GM13977 (cell line): Measurements from ENCODE around the gene RBM10.

ENCODE experiments used
- DNase-seq: peaks from one replicate; pipeline ENCODE4 v3.0.0; 2012; ENCODE audit warnings: low spot score
- in situ Hi-C: fragments of 300-500 bp; cut with MboI; formaldehyde crosslinking; loops from one replicate; pipeline ENCODE4 v1.12.0; 2022; ENCODE audit warnings: low sequenced_read_pairs, low pct_unique_long_range_greater_than_20kb, mixed read lengths, inconsistent platforms; ENCODE audit not compliant: unreplicated experiment
- TF ChIP-seq, protein P1 (sequence below): IDR thresholded peaks from 2 replicates; pipeline ENCODE4 v1.5.1; 2012; ENCODE audit warnings: mild to moderate bottlenecking, control low read depth; ENCODE audit not compliant: insufficient read depth; ENCODE audit errors: extremely low read depth, missing control alignments

The RBM10 gene

DNA sequence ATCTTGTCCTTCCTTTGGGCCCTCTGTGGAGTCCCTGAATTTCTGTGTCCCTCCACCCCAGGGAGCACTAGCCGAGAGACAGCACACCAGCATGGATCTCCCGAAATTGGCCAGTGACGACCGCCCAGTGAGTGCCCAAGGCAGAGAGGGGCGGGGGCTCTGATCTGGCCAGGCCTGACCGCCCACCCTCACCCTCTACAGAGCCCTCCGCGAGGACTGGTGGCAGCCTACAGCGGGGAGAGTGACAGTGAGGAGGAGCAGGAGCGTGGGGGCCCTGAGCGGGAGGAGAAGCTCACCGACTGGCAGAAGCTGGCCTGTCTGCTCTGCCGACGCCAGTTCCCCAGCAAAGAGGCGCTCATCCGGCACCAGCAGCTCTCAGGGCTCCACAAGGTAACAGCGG, 40.2 kb downstream of the RBM10 start:
- in situ Hi-C loops, result loop anchor here (25.0 kb wide), 1 partner anchor 327 kb away; no protein-coding TSS in a partner anchor
- TF ChIP-seq, protein P1, sequence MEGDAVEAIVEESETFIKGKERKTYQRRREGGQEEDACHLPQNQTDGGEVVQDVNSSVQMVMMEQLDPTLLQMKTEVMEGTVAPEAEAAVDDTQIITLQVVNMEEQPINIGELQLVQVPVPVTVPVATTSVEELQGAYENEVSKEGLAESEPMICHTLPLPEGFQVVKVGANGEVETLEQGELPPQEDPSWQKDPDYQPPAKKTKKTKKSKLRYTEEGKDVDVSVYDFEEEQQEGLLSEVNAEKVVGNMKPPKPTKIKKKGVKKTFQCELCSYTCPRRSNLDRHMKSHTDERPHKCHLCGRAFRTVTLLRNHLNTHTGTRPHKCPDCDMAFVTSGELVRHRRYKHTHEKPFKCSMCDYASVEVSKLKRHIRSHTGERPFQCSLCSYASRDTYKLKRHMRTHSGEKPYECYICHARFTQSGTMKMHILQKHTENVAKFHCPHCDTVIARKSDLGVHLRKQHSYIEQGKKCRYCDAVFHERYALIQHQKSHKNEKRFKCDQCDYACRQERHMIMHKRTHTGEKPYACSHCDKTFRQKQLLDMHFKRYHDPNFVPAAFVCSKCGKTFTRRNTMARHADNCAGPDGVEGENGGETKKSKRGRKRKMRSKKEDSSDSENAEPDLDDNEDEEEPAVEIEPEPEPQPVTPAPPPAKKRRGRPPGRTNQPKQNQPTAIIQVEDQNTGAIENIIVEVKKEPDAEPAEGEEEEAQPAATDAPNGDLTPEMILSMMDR, result no peak
- no peak for DNase-seq

DNA sequence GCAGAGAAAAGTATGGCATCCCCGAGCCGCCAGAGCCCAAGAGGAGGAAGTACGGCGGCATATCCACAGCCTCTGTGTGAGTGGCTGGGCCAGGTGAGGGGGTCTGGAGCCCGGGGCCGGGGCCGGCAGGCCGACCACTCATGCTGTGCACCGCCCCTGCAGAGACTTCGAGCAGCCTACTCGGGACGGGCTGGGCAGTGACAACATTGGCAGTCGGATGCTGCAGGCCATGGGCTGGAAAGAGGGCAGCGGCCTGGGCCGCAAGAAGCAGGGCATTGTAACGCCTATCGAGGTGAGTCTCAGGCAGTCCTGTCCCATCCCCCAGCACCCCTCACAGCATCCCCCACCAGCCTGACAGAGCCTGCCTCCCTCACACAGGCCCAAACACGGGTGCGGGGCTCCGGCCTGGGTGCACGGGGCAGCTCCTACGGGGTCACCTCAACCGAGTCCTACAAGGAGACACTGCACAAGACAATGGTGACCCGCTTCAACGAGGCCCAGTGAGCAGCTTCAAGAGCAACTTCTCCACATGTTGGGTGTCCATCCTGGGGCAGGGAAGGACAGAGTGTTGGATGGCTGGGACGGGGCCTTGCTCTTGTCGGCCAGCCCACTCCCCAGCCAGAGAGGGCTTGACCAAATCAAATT, 41.2 kb downstream of the RBM10 start:
- no peak for DNase-seq
- TF ChIP-seq, protein P1, result no peak
- in situ Hi-C loops, result loop anchor here (25.0 kb wide), 1 partner anchor 326 kb away; no protein-coding TSS in a partner anchor

DNA sequence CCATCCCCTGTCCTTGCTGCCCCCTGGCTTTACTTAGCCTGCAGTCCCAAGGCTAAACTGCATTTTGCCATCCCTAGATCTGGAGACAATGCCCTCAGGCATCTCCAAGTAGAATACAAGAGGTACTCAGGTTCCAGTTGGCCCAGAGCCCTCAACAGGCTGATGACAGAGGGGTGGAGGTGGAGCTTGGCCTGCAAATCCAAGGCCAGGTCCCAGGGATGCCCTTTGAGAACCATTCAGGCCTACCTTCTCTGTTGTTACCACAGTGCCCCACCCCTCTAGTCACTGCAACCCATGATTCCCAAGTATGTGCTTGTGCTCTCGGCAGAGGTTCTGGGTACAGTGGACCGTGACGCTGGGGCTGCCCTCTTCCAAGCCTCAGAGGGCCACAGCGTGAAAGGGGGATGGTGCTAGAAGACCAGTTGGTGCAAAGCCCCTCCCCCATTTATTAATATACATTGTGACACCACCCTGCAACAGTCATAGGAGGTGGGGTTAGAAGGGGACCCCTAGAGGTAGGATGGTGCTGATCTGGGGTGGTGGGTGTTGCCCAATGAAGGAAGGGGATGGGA, 42.2 kb downstream of the RBM10 start:
- in situ Hi-C loops, result loop anchor here (25.0 kb wide), 1 partner anchor 325 kb away; no protein-coding TSS in a partner anchor

DNA sequence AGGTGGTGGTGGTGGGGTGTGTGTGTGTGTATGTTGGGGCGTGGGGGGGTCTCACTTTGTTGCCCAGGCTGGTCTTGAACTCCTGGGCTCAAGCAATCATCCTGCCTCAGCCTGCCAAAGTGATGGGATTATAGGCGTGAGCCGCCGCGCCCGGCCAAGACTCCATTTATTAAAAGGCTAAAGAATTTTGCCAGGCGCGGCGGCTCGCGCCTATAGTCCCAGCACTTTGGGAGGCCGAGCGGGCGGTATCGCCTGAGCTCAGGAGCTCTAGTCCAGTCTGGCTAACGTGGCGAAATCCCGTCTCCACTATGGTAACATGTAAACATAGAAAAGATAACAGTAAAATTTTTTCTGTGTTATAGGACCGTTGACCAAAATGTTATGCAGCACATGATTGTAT, 44.9 kb downstream of the RBM10 start:
- TF ChIP-seq, protein P1, result no peak
- DNase-seq, result no peak
- in situ Hi-C loops, result loop anchor here (25.0 kb wide), 1 partner anchor 322 kb away; no protein-coding TSS in a partner anchor

More for the DNA sequence above, 42.2 kb downstream of the RBM10 start:
- TF ChIP-seq, protein P1, result no peak
- DNase-seq, result no peak

DNA sequence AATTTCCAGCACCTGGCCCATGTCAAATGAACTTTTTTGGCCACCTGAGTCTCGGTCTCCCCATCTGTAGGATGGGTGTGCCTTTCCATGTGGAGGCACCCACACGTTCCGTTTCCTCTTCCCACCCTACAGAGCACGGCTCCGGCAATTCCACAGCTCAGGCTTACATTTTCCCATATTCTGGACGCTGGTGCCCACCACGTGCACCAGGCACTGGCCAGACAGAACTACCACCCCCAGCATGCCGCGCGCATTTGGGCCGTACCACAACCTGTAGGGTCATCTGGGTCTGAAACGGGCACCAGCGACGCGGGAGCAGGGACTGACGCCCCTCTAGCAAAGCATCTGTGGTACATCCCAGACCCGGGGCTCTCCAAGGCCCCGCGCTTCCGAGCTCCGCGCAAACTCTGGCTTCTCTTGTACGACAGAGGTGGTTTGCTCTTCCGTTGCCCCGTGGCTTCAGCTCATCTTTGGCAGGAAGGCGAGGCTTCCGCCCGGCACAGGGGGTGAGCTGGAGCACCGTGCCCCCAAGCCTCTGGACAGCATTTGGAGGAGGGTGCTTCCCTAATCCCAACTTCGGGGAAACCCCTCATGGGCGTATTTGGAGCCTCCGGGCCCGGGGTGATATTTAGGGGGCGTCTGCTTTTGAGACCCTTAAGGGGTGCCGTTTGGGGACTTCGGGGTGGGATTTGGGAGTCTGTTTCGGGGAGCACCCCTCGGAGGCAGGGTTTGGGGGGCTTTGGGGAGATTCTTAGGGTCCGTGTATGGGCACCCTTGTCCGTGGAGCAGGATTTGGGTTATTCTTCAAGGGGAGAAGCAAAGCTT, 45.6 kb downstream of the RBM10 start:
- DNase-seq, result peak; percentile 90
- TF ChIP-seq, protein P1, result no peak
- in situ Hi-C loops, result loop anchor here (25.0 kb wide), 1 partner anchor 322 kb away; no protein-coding TSS in a partner anchor

DNA sequence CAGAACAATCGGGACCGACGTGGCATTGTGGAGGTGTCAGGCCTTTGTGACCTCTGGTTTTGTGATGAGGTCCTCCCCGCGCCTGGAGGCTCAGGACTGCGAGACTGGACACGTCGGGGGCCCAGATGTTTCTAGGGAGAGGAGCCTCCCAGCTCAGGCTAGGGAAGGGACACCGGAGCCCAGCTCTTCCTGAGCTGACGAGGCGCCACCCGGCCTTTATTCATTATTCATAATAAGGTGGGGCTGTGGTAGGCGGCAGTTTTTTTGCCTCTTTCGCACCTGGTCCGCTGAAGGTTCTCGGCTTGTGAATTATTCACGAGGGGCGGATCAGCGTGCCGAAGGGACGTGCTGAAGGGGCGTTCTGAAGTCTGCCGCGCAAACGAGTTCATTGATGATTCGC, 46.3 kb downstream of the RBM10 start:
- TF ChIP-seq, protein P1, result no peak
- DNase-seq, result no peak
- in situ Hi-C loops, result loop anchor here (25.0 kb wide), 1 partner anchor 321 kb away; no protein-coding TSS in a partner anchor
